ENCODE measurements around the gene CIDEB.

GRCh38 chr14:24327303-24327702 is 19.5 kb upstream of the CIDEB start:
- TF ChIP-seq CTCF (conservative IDR thresholded peaks at IDR 0.05 in 1 of 2, IDR thresholded peaks at IDR 0.05 in 1 of 2; ENCODE audit: extremely low read depth in 1 of 2, insufficient read depth in 1 of 2, low read depth in 1 of 2, low read length in 2 of 2), result no peak
- TF ChIP-seq EZH2 (IDR thresholded peaks at IDR 0.05; ENCODE audit: borderline replicate concordance, low read length), result no peak

Measured in mammary epithelial cell (primary cell).